Mesodermal cell (in vitro differentiated cells): Measurements from ENCODE around the gene B2M.
"Not testable (repeated sequence)": the region's sequence is repeated elsewhere in the genome, so short reads cannot be mapped to it uniquely, and the experiment has no call there.

Source experiments
- H3K27ac ChIP-seq: 2 replicates; pipeline ENCODE4 v1.7.0; 2013; ENCODE audit warnings: mild to moderate bottlenecking, low read depth, low read length, moderate library complexity; ENCODE audit not compliant: severe bottlenecking
- H3K36me3 ChIP-seq: 2 replicates; pipeline ENCODE4 v1.7.1; 2013; ENCODE audit warnings: mild to moderate bottlenecking, low read length, moderate library complexity; ENCODE audit not compliant: control insufficient read depth, insufficient read depth
- H3K4me1 ChIP-seq: one replicate; pipeline ENCODE4 v1.7.1; 2013; ENCODE audit warnings: mild to moderate bottlenecking, low read length; ENCODE audit not compliant: insufficient read depth, control insufficient read depth, poor library complexity, severe bottlenecking
- H3K4me3 ChIP-seq: 2 replicates; pipeline ENCODE4 v1.7.0; 2013; ENCODE audit warnings: low read length, control low read depth, mild to moderate bottlenecking; ENCODE audit not compliant: insufficient read depth, poor library complexity, severe bottlenecking; ENCODE audit errors: extremely low read depth
- H3K9me3 ChIP-seq: 2 replicates; pipeline ENCODE4 v1.7.1; 2013; ENCODE audit warnings: mild to moderate bottlenecking, low read length, moderate library complexity; ENCODE audit not compliant: control insufficient read depth
- WGBS, 2 experiments: methylation state at CpG; one replicate each; pipeline ENCODE4 v1.1.5; 2013; ENCODE audit warnings: missing lambda C conversion rate in 2 of 2; ENCODE audit not compliant: insufficient coverage in 2 of 2; 5-methylcytosine and 5-hydroxymethylcytosine counted together

B2M gene

DNA sequence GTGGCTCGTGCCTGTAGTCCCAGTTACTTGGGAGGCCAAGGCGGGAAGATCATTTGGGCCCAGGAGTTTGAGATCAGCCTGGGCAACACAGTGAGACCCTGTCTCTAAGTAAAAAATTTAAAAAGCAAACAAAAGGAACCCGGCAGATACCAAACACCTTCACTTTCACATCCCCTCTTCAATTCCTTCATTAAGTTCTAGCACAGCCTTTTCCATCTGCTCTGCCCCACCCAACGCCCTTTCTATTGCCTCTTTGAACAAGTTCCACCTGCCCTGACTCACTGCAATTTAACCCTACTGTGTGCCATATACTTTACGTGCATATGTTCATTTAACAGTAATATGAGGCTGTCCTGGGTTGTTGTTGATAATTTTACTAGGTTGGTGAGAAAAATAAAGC is 35.4 kb upstream of the B2M start:
- no peak overlapping the region for H3K4me3 ChIP-seq
- no peak overlapping the region for H3K27ac ChIP-seq
- WGBS, 2 experiments, result 70 to 95% methylated on average over 3 to 4 of the region's 5 CpGs
- H3K9me3 ChIP-seq, result no peaks in the 10 kb centered on the region
- H3K4me1 ChIP-seq, result no peaks in the 10 kb centered on the region
- H3K36me3 ChIP-seq, result no peaks in the 10 kb centered on the region

DNA sequence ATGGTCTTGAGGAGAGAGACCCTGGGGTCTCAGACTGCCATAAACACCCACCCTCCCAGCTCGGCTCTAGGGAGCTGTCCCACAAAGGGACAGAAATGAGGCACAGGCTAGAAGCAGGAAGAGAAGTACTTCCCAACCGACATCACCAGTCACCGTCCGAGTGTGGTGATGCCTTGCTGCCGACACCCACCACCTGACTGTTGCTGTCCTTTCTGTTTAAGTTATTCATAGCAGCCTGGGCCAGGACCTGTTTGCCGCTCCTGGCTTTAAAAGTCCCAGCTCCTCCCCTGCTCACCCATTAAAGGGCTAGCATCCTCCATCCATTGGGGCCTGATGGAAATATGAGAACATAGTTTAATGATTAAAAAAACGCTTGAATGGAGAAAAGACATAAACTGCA is 34.6 kb upstream of the B2M start:
- no peaks in the 10 kb centered on the region for H3K9me3 ChIP-seq
- no peaks in the 10 kb centered on the region for H3K4me1 ChIP-seq
- 83 to 89% methylated on average over 2 to 6 of the region's 7 CpGs for WGBS, 2 experiments
- no peak overlapping the region for H3K4me3 ChIP-seq
- H3K36me3 ChIP-seq, result no peaks in the 10 kb centered on the region
- no peak overlapping the region for H3K27ac ChIP-seq

DNA sequence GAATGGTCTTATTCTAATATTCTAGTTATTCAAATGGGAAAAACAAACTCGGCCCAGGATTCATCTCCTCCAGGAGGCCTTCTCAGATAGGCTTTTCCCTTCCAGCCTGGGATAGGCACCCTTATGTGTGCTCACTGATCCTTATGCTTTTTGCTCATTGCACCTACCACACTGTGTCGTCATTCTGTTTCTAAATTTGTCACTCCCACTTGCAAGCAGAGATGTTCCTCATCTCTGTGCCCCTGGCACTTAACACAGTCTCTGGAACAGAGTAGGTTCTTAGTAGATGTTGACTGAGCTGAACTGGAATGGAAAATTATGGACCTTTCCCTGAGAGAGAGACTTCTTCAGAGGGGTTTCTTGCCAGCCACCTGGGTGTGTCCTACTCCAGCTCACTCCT is 29.1 kb upstream of the B2M start:
- whole genome bisulfite sequencing, 2 experiments, result 100% methylated on average over 1 of the region's 2 CpGs; no CpG with 5 or more reads in 1 of the 2 experiments
- no peak overlapping the region for H3K4me3 ChIP-seq
- H3K9me3 ChIP-seq, result no peaks in the 10 kb centered on the region
- no peaks in the 10 kb centered on the region for H3K36me3 ChIP-seq
- no peaks in the 10 kb centered on the region for H3K4me1 ChIP-seq
- no peak overlapping the region for H3K27ac ChIP-seq

DNA sequence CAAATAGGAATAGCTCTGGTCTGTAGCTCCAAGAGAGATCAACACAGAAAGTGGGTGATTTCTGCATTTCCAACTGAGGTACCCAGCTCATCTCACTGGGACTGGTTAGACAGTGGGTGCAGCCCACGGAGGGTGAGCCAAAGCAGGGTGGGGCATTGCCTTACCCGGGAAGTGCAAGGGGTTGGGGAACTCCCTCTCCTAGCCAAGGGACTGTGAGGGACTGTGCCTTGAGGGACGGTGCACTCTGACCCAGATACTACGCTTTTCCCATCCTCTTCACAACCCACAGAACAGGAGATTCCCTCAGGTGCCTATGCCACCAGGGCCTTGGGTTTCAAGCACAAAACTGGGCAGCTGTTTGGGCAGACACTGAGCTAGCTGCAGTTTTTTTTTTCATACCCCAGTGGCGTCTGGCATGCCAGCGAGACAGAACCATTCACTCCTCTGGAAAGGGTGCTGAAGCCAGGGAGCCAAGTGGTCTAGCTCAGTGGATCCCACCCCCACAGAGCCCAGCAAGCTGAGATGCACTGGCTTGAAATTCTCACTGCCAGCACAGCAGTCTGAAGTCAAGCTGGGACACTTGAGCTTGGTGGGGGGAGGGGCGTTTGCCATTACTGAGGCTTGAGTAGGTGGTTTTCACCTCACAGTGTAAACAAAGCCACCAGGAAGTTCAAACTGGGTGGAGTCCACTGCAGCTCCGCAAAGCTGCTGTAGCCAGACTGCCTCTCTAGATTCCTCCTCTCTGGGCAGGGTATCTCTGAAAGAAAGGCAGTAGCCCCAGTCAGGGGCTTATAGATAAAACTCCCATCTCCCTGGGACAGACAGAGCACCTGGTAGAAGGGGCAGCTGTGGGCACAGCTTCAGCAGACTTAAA is 28.3 kb upstream of the B2M start:
- 26 to 41% methylated on average over 5 of the region's 8 CpGs for WGBS, 2 experiments
- H3K27ac ChIP-seq, H3K36me3 ChIP-seq, H3K4me3 ChIP-seq, H3K4me1 ChIP-seq, H3K9me3 ChIP-seq: not testable (repeated sequence)

DNA sequence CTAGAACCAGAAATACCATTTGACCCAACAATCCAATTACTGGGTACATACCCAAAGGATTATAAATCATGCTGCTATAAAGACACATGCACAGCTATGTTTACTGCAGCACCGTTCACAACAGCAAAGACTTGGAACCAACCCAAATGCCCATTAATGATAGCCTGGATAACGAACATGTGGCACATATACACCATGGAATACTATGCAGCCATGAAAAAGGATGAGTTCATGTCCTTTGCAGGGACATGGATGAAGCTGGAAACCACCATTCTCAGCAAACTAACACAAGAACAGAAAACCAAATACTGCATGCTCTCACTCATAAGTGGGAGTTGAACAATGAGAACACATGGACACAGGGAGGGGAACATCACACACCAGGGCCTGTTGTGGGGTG is 22.0 kb upstream of the B2M start:
- H3K9me3 ChIP-seq, H3K36me3 ChIP-seq, H3K4me1 ChIP-seq, H3K4me3 ChIP-seq, H3K27ac ChIP-seq: not testable (repeated sequence)
- 85% methylated on average over 2 of the region's 2 CpGs; no CpG with 5 or more reads in 1 of the 2 experiments for WGBS, 2 experiments

DNA sequence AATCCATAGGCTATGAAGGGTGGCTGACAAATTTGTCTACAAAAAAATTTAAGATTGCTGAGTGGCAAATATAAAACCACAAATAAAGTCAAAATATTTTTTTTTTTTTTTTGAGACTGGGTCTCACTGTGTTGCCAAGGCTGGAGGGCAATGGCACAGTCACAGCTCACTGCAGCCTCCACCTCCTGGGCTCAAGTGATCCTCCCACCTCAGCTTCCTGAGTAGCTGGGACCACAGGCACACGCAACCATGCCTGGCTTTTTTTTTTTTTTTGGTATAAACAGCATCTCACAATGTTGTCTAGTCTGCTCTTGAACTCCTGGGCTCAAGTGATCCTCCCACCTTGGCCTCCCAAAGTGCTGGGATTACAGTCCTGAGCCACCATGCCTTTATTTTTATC is 21.1 kb upstream of the B2M start:
- not testable (repeated sequence) for H3K4me3 ChIP-seq, H3K4me1 ChIP-seq, H3K27ac ChIP-seq, H3K9me3 ChIP-seq, H3K36me3 ChIP-seq
- WGBS, 2 experiments, result 50 to 89% methylated on average over 1 of the region's 1 CpG

DNA sequence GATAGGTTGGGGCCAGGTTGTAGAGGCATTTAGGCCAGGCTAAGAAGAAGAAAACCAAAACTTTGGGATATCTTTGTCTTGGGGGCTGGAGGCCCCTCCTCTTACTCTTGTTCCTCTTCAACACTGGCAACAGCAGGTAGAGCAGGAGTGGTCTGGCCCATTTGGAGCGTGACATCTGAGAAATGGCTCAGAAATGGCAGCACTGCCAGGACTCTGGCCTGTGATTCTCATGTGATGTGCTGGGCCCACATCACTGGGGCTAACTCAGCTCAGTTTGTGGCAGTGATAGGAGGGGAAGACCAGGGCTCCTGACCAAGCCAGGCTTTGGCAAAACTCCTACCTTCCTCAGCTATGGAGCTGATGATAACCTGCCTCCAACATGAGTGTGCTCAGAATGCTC is 18.7 kb upstream of the B2M start:
- Histone ChIP-seq H3K27ac (no peak overlapping the region), H3K9me3 (no peaks in the 10 kb centered on the region), H3K4me3 (no peak overlapping the region), H3K36me3 (no peaks in the 10 kb centered on the region), H3K4me1 (no peaks in the 10 kb centered on the region)
- WGBS, 2 experiments, result 83 to 100% methylated on average over 1 of the region's 1 CpG

DNA sequence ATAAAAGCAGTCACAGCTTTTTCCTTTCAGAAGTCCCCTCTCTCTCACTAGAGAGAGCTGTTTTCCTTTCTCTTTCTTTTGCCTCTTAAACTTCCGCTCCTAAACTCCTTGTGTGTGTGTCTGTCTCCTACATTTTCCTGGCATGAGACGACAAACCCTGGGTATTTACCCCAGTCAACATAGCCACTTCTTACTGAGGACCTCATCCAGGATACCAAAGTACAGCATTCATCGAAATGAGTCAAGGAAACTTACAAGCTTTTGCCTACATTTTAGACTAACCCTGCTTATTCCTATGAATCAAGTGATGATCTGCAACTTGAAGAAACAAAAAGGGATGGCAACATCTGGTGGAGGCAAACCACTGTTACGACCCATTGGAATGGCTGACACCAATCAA is 16.9 kb upstream of the B2M start:
- Histone ChIP-seq H3K4me1 (no peaks in the 10 kb centered on the region), H3K36me3 (no peaks in the 10 kb centered on the region), H3K27ac (no peak overlapping the region), H3K9me3 (no peaks in the 10 kb centered on the region), H3K4me3 (no peak overlapping the region)
- WGBS, 2 experiments, result 83 to 86% methylated on average over 4 of the region's 4 CpGs

DNA sequence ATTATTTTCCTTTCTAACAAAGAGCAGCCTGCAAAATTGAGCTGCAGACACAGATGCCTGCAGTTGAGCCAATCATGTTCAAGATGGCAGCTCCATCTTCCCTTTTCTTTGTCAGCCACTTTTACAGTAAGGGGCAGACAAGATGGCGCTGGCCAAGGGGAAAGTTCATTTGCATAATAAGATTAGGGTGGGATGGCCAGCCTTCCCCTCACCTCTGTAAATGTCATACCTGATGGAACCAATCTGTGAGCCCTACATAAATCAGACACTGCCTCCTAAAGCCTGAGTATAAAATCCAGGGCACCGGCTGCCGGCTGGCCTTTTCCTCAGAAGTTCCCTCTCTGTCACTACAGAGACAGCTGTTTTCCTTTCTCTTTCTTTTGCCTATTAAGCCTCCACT is 16.0 kb upstream of the B2M start:
- Histone ChIP-seq H3K9me3 (no peaks in the 10 kb centered on the region), H3K4me3 (no peak overlapping the region), H3K27ac (no peak overlapping the region), H3K36me3 (no peaks in the 10 kb centered on the region), H3K4me1 (no peaks in the 10 kb centered on the region)
- WGBS, 2 experiments, result 69 to 88% methylated on average over 2 of the region's 3 CpGs

DNA sequence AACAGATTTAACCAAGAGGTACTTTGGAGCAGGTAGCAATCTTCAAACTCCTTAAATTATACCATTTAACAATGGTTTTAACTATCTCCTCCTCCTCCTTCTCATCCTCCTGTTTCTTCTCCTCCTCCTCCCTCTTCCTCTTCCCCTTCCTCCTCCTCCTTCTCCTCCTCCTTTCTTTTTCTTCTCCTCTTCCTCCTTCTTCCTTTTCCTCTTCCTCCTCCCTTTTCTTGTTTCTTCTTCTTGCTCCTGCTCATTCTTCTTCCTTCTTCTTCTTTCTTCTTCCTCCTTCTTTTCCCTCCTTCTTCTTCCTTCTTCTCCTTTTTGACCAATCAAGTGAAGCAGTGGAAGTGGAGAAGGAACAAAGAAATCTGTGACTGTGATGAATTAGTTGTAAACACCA is 14.3 kb upstream of the B2M start:
- no peak overlapping the region for H3K4me3 ChIP-seq
- H3K4me1 ChIP-seq, result no peaks in the 10 kb centered on the region
- H3K27ac ChIP-seq, result no peak overlapping the region
- no peaks in the 10 kb centered on the region for H3K9me3 ChIP-seq
- H3K36me3 ChIP-seq, result no peaks in the 10 kb centered on the region

DNA sequence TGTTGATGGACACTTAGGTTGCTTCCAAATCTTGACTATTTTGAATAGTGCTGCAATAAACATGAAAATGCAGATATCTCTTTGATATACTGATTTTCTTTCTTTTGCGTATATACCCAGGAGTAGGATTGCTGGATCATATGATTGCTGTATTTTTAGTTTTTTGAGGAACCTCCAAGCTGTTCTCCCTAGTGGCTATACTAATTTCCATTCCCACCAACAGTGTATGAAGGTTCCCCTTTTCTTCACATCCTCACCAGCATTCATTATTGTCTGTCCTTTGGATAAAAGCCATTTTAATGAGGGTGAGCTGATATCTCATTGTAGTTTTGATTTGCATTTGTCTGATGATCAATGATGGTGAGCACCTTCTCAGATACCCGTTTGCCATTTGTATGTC is 12.7 kb upstream of the B2M start:
- Histone ChIP-seq H3K4me1 (no peaks in the 10 kb centered on the region), H3K36me3 (no peaks in the 10 kb centered on the region), H3K27ac (no peak overlapping the region), H3K9me3 (no peaks in the 10 kb centered on the region), H3K4me3 (no peak overlapping the region)
- 67 to 100% methylated on average over 1 of the region's 2 CpGs for WGBS, 2 experiments
